K562 (cell line): ENCODE results near the gene ZSCAN26. TPM values are rescaled to one million over a fixed set of nuclear protein-coding genes. Genes with fewer than 3 reads are reported as not detected.

Experiments used
- C11orf30 ChIP-seq: fragments of 450-650 bp; IDR thresholded peaks from 2 replicates; pipeline ENCODE4 v1.6.1; 2016; ENCODE audit warnings: low read depth, mild to moderate bottlenecking
- CHD1 ChIP-seq: fragments of 200-600 bp; sonication (generic); IDR thresholded peaks from one replicate; pipeline ENCODE4 v1.6.1; 2012; ENCODE audit warnings: mild to moderate bottlenecking, moderate library complexity, low read length, inconsistent platforms
- DIDO1 ChIP-seq: fragments of 450-650 bp; IDR thresholded peaks from 2 replicates; pipeline ENCODE4 v1.6.1; 2016; ENCODE audit warnings: low read depth, missing biosample characterization, missing genetic modification characterization
- DPF2 ChIP-seq: fragments of 450-650 bp; IDR thresholded peaks from 2 replicates; pipeline ENCODE4 v1.6.1; 2016
- GTF2B ChIP-seq: IDR thresholded peaks from 2 replicates; pipeline ENCODE4 v1.6.1; 2011; ENCODE audit not compliant: insufficient read length; ENCODE audit errors: extremely low read depth
- MCM2 ChIP-seq: fragments of 450-650 bp; IDR thresholded peaks from 2 replicates; pipeline ENCODE4 v1.6.1; 2017; ENCODE audit warnings: low read depth, mild to moderate bottlenecking
- NR2F6 ChIP-seq: fragments of 450-650 bp; formaldehyde crosslinking; IDR thresholded peaks from 2 replicates; pipeline ENCODE4 v1.4.0; 2020; ENCODE audit warnings: mild to moderate bottlenecking
- NRF1 ChIP-seq, 2 experiments: fragments of 450-650 bp; IDR thresholded peaks in 1 of 2; conservative IDR thresholded peaks in 1 of 2; 2 replicates each; pipeline ENCODE4 v1.6.1; 2014; ENCODE audit warnings: mild to moderate bottlenecking in 2 of 2
- POLR2A ChIP-seq: fragments of 450-650 bp; conservative IDR thresholded peaks from 2 replicates; pipeline ENCODE4 v1.6.1; 2016
- RAD51 ChIP-seq: fragments of 450-650 bp; IDR thresholded peaks from 2 replicates; pipeline ENCODE4 v1.7.1; 2016; ENCODE audit warnings: low read depth, mild to moderate bottlenecking, borderline replicate concordance
- SRF ChIP-seq, 2 experiments: fragments of 250-450, 450-650 bp in 1 of 2; sonication (Bioruptor Pico) in 1 of 2; sonication (generic) in 1 of 2; formaldehyde crosslinking; IDR thresholded peaks; 2 replicates each; pipeline versions ENCODE4 v1.5.0 to v1.5.1; 2020 to 2022; ENCODE audit warnings: mild to moderate bottlenecking in 1 of 2, missing genetic modification reagents in 1 of 2
- SRSF9 ChIP-seq: fragments of 200-400 bp; formaldehyde crosslinking; IDR thresholded peaks from 2 replicates; pipeline ENCODE4 v1.6.1; 2017; ENCODE audit warnings: low read depth, low read length, borderline replicate concordance
- TCF7 ChIP-seq: sonication (generic); IDR thresholded peaks from 2 replicates; pipeline ENCODE4 v1.6.1; 2016; ENCODE audit warnings: antibody characterized with exemption, borderline replicate concordance
- ZBTB12 ChIP-seq: fragments of 250-450 bp; sonication (Bioruptor Pico); IDR thresholded peaks from 2 replicates; pipeline ENCODE4 v1.4.0; 2020
- ZKSCAN1 ChIP-seq: fragments of 150-350 bp; IDR thresholded peaks from 2 replicates; pipeline ENCODE4 v1.6.1; 2016; ENCODE audit warnings: low read depth, low read length
- ZNF140 ChIP-seq: fragments of 250-450 bp; sonication (Bioruptor Pico); IDR thresholded peaks from 2 replicates; pipeline ENCODE4 v1.8.0; 2021; ENCODE audit warnings: moderate library complexity, mild to moderate bottlenecking, inconsistent platforms
- ZNF143 ChIP-seq: sonication (generic); formaldehyde crosslinking; IDR thresholded peaks from 2 replicates; pipeline ENCODE4 v1.9.0; 2022; ENCODE audit warnings: mild to moderate bottlenecking, missing genetic modification reagents
- ZNF445 ChIP-seq: fragments of 250-450 bp; sonication (Bioruptor Pico); IDR thresholded peaks from 2 replicates; pipeline ENCODE4 v1.4.0; 2020; ENCODE audit warnings: low read depth, mild to moderate bottlenecking, moderate library complexity
- polyA plus RNA-seq, 8 experiments: library from polyadenylated mRNA; depleted of rRNA in 4 of 8; stranded (reverse) in 5 of 8; unstranded in 3 of 8; fragments of >200 nt; fragmentation: Nextera tagmentation in 2 of 8; fragmentation: Illumina TruSeq in 1 of 8; extraction: Ambion mirVana in 2 of 8; extraction: Trizol in 1 of 8; gene quantifications; 2 replicates each; pipeline versions ENCODE4 v1.2.1 to v1.2.3, GENCODE V29; 2011 to 2014; ENCODE audit warnings: inconsistent platforms in 1 of 8, missing spikeins in 1 of 8
- total RNA-seq, 7 experiments: library from RNA; depleted of rRNA in 6 of 7; stranded (reverse); fragments of >200 nt in 6 of 7; fragmentation: Illumina TruSeq in 2 of 7; extraction: Trizol in 2 of 7; gene quantifications; 2 replicates each; pipeline versions ENCODE4 v1.2.1 to v1.2.3, GENCODE V29; 2011 to 2021; ENCODE audit warnings: low replicate concordance in 1 of 7
- TF ChIP-seq, protein P1 (sequence below): fragments of 450-650 bp; formaldehyde crosslinking; conservative IDR thresholded peaks from 2 replicates; pipeline ENCODE4 v1.4.0; 2022; ENCODE audit warnings: mild to moderate bottlenecking, missing genetic modification characterization
- TF ChIP-seq, protein P2 (sequence below): IDR thresholded peaks from 2 replicates; pipeline ENCODE4 v1.6.1; 2016; ENCODE audit warnings: missing genetic modification characterization, missing compliant biosample characterization
- TF ChIP-seq, protein P3 (sequence below): fragments of 450-650 bp; IDR thresholded peaks from 2 replicates; pipeline ENCODE4 v1.6.1; 2016; ENCODE audit warnings: mild to moderate bottlenecking

Gene ZSCAN26
- total and polyA plus RNA-seq, 9 of the 15 experiments (the other 6 are each of a cell fraction or from before 2014, with no cell fraction given), result 5.9 to 14.2 (median 10.5) TPM

DNA sequence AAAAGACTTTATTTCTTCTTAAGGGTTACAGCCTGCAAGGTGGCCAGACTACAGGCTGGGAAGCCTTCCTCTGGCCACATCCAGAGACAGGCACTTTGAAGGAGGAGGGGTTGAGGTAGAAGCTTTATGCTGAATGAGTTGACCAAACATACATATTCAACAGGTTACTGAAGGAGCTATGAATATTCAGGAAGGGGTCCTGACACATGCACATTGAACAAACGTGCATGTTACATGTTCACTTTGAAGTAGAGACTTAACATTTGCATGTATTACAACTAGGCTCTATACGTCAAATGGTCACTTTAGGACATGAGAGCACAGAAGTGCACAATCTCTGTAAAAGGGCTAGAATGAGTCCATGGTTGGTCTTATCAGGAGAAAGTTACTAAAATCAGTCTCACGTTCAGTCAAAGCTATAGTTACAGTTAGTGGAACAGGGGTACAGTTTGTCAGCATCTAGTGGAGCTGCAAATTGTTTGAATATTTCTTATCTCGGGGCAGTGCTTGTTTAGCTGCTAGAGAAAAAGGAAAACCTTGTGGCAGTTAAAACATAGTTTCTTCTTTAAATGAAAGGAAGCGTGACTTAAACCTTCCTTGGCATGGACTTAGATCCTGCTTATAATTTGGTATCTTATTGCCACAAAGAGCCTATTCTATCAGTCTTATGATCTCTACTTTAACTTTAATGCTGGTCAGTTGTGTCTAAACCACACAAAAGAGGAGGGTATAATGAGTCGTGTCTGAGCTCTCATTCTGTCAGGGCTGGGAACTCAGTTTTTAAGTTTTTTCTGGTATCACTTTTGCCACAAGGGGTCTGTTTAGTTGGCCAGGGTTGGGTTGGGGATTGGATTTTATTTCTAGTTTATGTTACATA is 46.4 kb upstream of the ZSCAN26 start (continued):
- TF ChIP-seq GTF2B (peak; percentile 85), SRSF9 (no peak), DIDO1 (tag) (0 out of 2 replicates have a peak, but pooled peaks have one; percentile 15), ZKSCAN1 (no peak), DPF2 (peak; percentile 57), C11orf30 (no peak), NR2F6 (CRISPR knock-in tag) (0 out of 2 replicates have a peak, but pooled peaks have one; percentile 25), RAD51 (no peak), SRF (CRISPR knock-in tag; IDR thresholded peaks at IDR 0.05) (peak in 1 of 2 experiments; percentile 69; a peak in 2 of 4 replicates), ZNF445 (peak; percentile 83), ZNF140 (CRISPR knock-in tag) (0 out of 2 replicates have a peak, but pooled peaks have one; percentile 12), ZBTB12 (CRISPR knock-in tag) (0 out of 2 replicates have a peak, but pooled peaks have one; percentile 19), NRF1 (conservative IDR thresholded peaks at IDR 0.05 in 1 of 2, IDR thresholded peaks at IDR 0.05 in 1 of 2) (0 out of 4 replicates have a peak, but pooled peaks of 1 of the 2 experiments have one; percentile 33), MCM2 (no peak), ZNF143 (no peak), TCF7 (peak; percentile 86; the same call in 1 of the 2 replicates), POLR2A (peak; percentile 99), CHD1 (no peak)
- TF ChIP-seq, protein P1, sequence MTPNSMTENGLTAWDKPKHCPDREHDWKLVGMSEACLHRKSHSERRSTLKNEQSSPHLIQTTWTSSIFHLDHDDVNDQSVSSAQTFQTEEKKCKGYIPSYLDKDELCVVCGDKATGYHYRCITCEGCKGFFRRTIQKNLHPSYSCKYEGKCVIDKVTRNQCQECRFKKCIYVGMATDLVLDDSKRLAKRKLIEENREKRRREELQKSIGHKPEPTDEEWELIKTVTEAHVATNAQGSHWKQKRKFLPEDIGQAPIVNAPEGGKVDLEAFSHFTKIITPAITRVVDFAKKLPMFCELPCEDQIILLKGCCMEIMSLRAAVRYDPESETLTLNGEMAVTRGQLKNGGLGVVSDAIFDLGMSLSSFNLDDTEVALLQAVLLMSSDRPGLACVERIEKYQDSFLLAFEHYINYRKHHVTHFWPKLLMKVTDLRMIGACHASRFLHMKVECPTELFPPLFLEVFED (CRISPR knock-in tag), result peak; percentile 96
- TF ChIP-seq, protein P2, sequence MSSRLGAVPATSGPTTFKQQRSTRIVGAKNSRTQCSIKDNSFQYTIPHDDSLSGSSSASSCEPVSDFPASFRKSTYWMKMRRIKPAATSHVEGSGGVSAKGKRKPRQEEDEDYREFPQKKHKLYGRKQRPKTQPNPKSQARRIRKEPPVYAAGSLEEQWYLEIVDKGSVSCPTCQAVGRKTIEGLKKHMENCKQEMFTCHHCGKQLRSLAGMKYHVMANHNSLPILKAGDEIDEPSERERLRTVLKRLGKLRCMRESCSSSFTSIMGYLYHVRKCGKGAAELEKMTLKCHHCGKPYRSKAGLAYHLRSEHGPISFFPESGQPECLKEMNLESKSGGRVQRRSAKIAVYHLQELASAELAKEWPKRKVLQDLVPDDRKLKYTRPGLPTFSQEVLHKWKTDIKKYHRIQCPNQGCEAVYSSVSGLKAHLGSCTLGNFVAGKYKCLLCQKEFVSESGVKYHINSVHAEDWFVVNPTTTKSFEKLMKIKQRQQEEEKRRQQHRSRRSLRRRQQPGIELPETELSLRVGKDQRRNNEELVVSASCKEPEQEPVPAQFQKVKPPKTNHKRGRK (tag), result no peak
- TF ChIP-seq, protein P3, sequence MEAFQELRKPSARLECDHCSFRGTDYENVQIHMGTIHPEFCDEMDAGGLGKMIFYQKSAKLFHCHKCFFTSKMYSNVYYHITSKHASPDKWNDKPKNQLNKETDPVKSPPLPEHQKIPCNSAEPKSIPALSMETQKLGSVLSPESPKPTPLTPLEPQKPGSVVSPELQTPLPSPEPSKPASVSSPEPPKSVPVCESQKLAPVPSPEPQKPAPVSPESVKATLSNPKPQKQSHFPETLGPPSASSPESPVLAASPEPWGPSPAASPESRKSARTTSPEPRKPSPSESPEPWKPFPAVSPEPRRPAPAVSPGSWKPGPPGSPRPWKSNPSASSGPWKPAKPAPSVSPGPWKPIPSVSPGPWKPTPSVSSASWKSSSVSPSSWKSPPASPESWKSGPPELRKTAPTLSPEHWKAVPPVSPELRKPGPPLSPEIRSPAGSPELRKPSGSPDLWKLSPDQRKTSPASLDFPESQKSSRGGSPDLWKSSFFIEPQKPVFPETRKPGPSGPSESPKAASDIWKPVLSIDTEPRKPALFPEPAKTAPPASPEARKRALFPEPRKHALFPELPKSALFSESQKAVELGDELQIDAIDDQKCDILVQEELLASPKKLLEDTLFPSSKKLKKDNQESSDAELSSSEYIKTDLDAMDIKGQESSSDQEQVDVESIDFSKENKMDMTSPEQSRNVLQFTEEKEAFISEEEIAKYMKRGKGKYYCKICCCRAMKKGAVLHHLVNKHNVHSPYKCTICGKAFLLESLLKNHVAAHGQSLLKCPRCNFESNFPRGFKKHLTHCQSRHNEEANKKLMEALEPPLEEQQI, result no peak
